Vagina (tissue), 2 donors: ENCODE results near the gene RNU6-9. TPM values are rescaled to one million over a fixed set of nuclear protein-coding genes. Genes with fewer than 3 reads are reported as not detected.

Experiments used
- DNase-seq, 2 donors: peaks; one replicate each; pipeline ENCODE4 v3.0.0-alpha.2; 2017; ENCODE audit errors: extremely low spot score in 2 of 2
- H3K27ac ChIP-seq: fragments of 200-600 bp; sonication (generic); one replicate; pipeline ENCODE4 v1.5.1; 2019
- H3K27me3 ChIP-seq: fragments of 200-600 bp; sonication (generic); one replicate; pipeline ENCODE4 v1.5.1; 2019
- H3K36me3 ChIP-seq, 2 donors: fragments of 200-600 bp; sonication (generic); one replicate each; pipeline ENCODE4 v1.5.1; 2017 to 2019
- H3K4me1 ChIP-seq: fragments of 200-600 bp; sonication (generic); one replicate; pipeline ENCODE4 v1.5.1; 2019
- H3K4me3 ChIP-seq, 2 donors: fragments of 200-600 bp; sonication (generic); 1 replicate in 1 of 2; 2 replicates in 1 of 2; pipeline ENCODE4 v1.5.1; 2016 to 2019
- H3K9me3 ChIP-seq: fragments of 200-600 bp; sonication (generic); one replicate; pipeline ENCODE4 v1.5.1; 2019
- POLR2A ChIP-seq, 2 donors: fragments of 450-650 bp; IDR thresholded peaks; one replicate each; pipeline ENCODE4 v1.6.1; 2017; ENCODE audit warnings: antibody characterized with exemption in 2 of 2, mild to moderate bottlenecking in 2 of 2, moderate library complexity in 2 of 2
- POLR2AphosphoS5 ChIP-seq, 2 donors: sonication (generic); formaldehyde crosslinking; IDR thresholded peaks; one replicate each; pipeline ENCODE4 v1.9.0; 2017; ENCODE audit warnings: antibody characterized with exemption in 2 of 2, mild to moderate bottlenecking in 2 of 2, low read depth in 1 of 2; ENCODE audit not compliant: insufficient read depth in 1 of 2
- intact Hi-C: fragments of 100-400 bp; cut with DNase I; formaldehyde crosslinking; loops from one replicate; pipeline ENCODE4 v1.15.1; 2023
- small RNA-seq: library from RNA; depleted of rRNA; stranded (forward); fragments of <200 nt; gene quantifications from one replicate; pipeline ENCODE3, GENCODE V24; 2016
- total RNA-seq: library from RNA; depleted of rRNA; stranded (reverse); fragments of >200 nt; gene quantifications from one replicate; pipeline ENCODE4 v1.2.3, GENCODE V29; 2016
- TF ChIP-seq, protein P1 (sequence below), 3 experiments: fragments of 450-650 bp in 2 of 3; fragments of 200-600 bp in 1 of 3; sonication (generic) in 1 of 3; IDR thresholded peaks; one replicate each; pipeline ENCODE4 v1.5.1; 2017 to 2019; ENCODE audit warnings: antibody characterized with exemption in 3 of 3, mild to moderate bottlenecking in 2 of 3, moderate library complexity in 2 of 3

The RNU6-9 gene
- total RNA-seq, 1 donor from 2014 or later, result not detected

DNA sequence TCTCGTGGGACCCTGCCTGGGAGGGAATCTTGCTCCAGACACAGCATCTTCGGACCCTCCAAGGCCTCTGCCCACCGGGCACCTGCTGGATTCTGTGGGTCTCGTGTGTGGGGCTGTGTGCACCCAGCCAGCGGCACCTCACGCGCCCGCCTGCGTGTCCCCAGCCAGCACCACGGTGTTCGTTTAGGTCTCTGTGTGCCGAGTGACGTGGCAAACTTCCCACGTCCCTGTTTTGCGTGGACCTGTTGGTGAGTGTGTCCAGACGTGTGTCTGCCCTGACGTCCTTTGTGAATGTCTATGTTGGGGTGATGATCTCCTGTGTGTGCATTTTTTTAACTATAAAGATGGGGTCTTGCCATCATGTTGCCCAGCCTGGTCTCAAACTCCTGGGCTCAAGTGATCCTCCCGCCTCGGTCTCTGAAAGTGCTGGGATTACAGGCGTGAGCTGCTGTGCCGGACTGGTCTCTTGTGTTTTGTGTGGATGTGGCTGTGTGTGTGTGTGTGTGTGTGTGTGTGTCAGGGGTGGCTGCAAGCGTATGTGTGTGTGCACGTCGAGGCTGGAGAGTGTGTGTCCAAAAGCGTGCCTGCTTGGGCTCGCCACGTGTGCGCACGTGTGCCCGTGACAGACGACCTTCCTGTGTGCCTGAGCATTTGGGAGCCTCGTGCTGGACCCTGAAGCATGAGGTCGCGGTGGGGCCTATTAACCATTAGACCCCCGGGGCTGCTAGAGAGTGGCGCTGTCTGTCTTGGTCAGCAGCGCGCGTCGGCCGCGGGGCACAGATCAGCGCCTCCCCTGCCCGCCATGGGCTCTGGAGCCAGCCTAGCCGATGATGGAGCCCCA, 48.2 kb downstream of the RNU6-9 start:
- H3K27ac ChIP-seq, result peak overlapping the region; percentile 79
- H3K4me1 ChIP-seq, result peaks cover 42% of the 10 kb centered on the region
- H3K36me3 ChIP-seq, result no peaks in the 10 kb centered on the region
- TF ChIP-seq POLR2AphosphoS5 (IDR thresholded peaks at IDR 0.05; ENCODE audit: insufficient read depth in 1 of 2, low read depth in 1 of 2), result no peak
- no peak for TF ChIP-seq POLR2A (IDR thresholded peaks at IDR 0.05)
- TF ChIP-seq, protein P1, sequence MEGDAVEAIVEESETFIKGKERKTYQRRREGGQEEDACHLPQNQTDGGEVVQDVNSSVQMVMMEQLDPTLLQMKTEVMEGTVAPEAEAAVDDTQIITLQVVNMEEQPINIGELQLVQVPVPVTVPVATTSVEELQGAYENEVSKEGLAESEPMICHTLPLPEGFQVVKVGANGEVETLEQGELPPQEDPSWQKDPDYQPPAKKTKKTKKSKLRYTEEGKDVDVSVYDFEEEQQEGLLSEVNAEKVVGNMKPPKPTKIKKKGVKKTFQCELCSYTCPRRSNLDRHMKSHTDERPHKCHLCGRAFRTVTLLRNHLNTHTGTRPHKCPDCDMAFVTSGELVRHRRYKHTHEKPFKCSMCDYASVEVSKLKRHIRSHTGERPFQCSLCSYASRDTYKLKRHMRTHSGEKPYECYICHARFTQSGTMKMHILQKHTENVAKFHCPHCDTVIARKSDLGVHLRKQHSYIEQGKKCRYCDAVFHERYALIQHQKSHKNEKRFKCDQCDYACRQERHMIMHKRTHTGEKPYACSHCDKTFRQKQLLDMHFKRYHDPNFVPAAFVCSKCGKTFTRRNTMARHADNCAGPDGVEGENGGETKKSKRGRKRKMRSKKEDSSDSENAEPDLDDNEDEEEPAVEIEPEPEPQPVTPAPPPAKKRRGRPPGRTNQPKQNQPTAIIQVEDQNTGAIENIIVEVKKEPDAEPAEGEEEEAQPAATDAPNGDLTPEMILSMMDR (IDR thresholded peaks at IDR 0.05), result no peak
- H3K27me3 ChIP-seq, result no peaks in the 10 kb centered on the region
- intact Hi-C loops, result no loop called here
- peak overlapping the region; percentile 26 to 42 for H3K4me3 ChIP-seq
- no peaks in the 10 kb centered on the region for H3K9me3 ChIP-seq
- DNase-seq, result no peak

DNA sequence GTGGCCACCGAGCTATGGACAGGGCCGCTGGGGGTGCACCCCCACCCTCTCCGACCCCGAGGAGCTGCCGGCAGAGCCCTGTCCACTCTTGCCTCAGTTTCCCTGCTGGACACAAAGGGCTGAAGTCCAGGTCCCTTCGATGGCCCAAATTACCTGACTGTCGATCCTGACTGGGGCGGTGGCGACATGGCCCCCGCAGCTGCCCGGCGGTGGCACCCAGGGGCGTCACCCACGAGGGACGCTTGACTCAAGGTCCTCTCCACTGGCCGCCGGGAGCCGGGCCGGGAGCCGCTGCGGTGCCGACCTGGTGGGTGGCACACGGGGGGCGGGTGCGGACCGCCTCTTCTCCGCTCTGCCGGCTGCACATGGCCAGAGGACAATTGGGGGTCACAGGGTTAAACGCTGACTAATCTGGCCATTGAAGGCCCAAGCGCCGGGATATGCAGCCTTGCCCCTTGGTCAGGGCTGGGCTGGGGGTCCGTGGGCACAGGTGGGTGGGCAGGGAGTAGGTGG, 48.9 kb downstream of the RNU6-9 start:
- H3K4me3 ChIP-seq, result no peak overlapping the region
- peaks cover 42% of the 10 kb centered on the region for H3K4me1 ChIP-seq
- no peaks in the 10 kb centered on the region for H3K27me3 ChIP-seq
- intact Hi-C loops, result no loop called here
- no peaks in the 10 kb centered on the region for H3K9me3 ChIP-seq
- H3K36me3 ChIP-seq, result no peaks in the 10 kb centered on the region
- H3K27ac ChIP-seq, result no peak overlapping the region
- no peak for DNase-seq
- no peak for TF ChIP-seq POLR2AphosphoS5 (IDR thresholded peaks at IDR 0.05; ENCODE audit: insufficient read depth in 1 of 2, low read depth in 1 of 2)
- TF ChIP-seq POLR2A (IDR thresholded peaks at IDR 0.05), result no peak
- TF ChIP-seq, protein P1 (IDR thresholded peaks at IDR 0.05), result no peak

Small RNAs within 50 kb of the gene (small RNA-seq; reads per million reads assigned to genes)
- gene RNU6-9, result not detected

Other genes with a start within 250 kb of the RNU6-9 start
- 68.0 TPM for gene RNF126, start 230.3 kb upstream of the RNU6-9 start, total RNA-seq
- 129 TPM for gene FSTL3, start 217.1 kb upstream of the RNU6-9 start, total RNA-seq
- gene PRSS57, start 198.0 kb upstream of the RNU6-9 start, total RNA-seq, result not detected
- 40.0 TPM for gene PALM, start 184.5 kb upstream of the RNU6-9 start, total RNA-seq
- gene MISP, start 142.4 kb upstream of the RNU6-9 start, total RNA-seq, result 0.49 TPM
- gene PTBP1, start 96.0 kb upstream of the RNU6-9 start, total RNA-seq, result 230 TPM
- not detected for gene PLPPR3, start 71.5 kb upstream of the RNU6-9 start, total RNA-seq
- gene AZU1, start 65.6 kb upstream of the RNU6-9 start, total RNA-seq, result not detected
- not detected for gene PRTN3, start 52.5 kb upstream of the RNU6-9 start, total RNA-seq
- not detected for gene ELANE, start 41.2 kb upstream of the RNU6-9 start, total RNA-seq
- gene CFD, start 33.8 kb upstream of the RNU6-9 start, total RNA-seq, result 2,325 TPM
- 46.9 TPM for gene MED16, start 297 bp upstream of the RNU6-9 start, total RNA-seq
- gene R3HDM4, start 19.7 kb downstream of the RNU6-9 start, total RNA-seq, result 41.3 TPM
- gene KISS1R, start 23.8 kb downstream of the RNU6-9 start, total RNA-seq, result not detected
- gene ARID3A, start 32.6 kb downstream of the RNU6-9 start, total RNA-seq, result 10.3 TPM
- 66.8 TPM for gene WDR18, start 90.9 kb downstream of the RNU6-9 start, total RNA-seq
- not detected for gene GRIN3B, start 106.9 kb downstream of the RNU6-9 start, total RNA-seq
- 130 TPM for gene TMEM259, start 127.6 kb downstream of the RNU6-9 start, total RNA-seq
- gene RNU6-2, start 128.0 kb downstream of the RNU6-9 start, total RNA-seq, result not detected
- 76.1 TPM for gene CNN2, start 133.1 kb downstream of the RNU6-9 start, total RNA-seq
- gene ABCA7, start 146.6 kb downstream of the RNU6-9 start, total RNA-seq, result 29.5 TPM
- 36.8 TPM for gene ARHGAP45, start 173.7 kb downstream of the RNU6-9 start, total RNA-seq
- 83.7 TPM for gene POLR2E, start 201.9 kb downstream of the RNU6-9 start, total RNA-seq
- gene GPX4, start 210.5 kb downstream of the RNU6-9 start, total RNA-seq, result 524 TPM